HG03460 (cell line): ENCODE results near the gene RPS6KA1.

Experiments used
- ATAC-seq: cut with Tn5 transposase; IDR thresholded peaks from one replicate; pipeline ENCODE4 v1.9.1; 2021; ENCODE audit not compliant: unreplicated experiment

RPS6KA1 gene

GRCh38 chr1:26530895-26531598, 1.5 kb downstream of the RPS6KA1 start:
- ATAC-seq: no peak

- ATAC-seq: no peak
Observed at GRCh38 chr1:26531651-26532131, 2.1 kb downstream of the RPS6KA1 start.

GRCh38 chr1:26533951-26534509, 4.5 kb downstream of the RPS6KA1 start:
- no peak for ATAC-seq

- no peak for ATAC-seq
Observed at GRCh38 chr1:26535201-26535600, 5.6 kb downstream of the RPS6KA1 start.

GRCh38 chr1:26536081-26536480, 6.5 kb downstream of the RPS6KA1 start:
- no peak for ATAC-seq

GRCh38 chr1:26536521-26536920, 7.0 kb downstream of the RPS6KA1 start:
- ATAC-seq: no peak

GRCh38 chr1:26537951-26538352, 8.4 kb downstream of the RPS6KA1 start:
- ATAC-seq: no peak

- no peak for ATAC-seq
Observed at GRCh38 chr1:26538480-26539412, 9.2 kb downstream of the RPS6KA1 start.

GRCh38 chr1:26539722-26540121, 10.2 kb downstream of the RPS6KA1 start:
- no peak for ATAC-seq

- ATAC-seq: no peak
Observed at GRCh38 chr1:26540351-26540750, 10.8 kb downstream of the RPS6KA1 start.

GRCh38 chr1:26541431-26541815, 11.9 kb downstream of the RPS6KA1 start:
- ATAC-seq: no peak

GRCh38 chr1:26541816-26542711, 12.5 kb downstream of the RPS6KA1 start:
- ATAC-seq: peak; percentile 44

- no peak for ATAC-seq
Observed at GRCh38 chr1:26542771-26543451, 13.3 kb downstream of the RPS6KA1 start.

- ATAC-seq: no peak
Observed at GRCh38 chr1:26543462-26543861, 13.9 kb downstream of the RPS6KA1 start.

- ATAC-seq: no peak
Observed at GRCh38 chr1:26544126-26544525, 14.6 kb downstream of the RPS6KA1 start.

- ATAC-seq: no peak
Observed at GRCh38 chr1:26545969-26546323, 16.4 kb downstream of the RPS6KA1 start.

- ATAC-seq: no peak
Observed at GRCh38 chr1:26546375-26546774, 16.8 kb downstream of the RPS6KA1 start.

- no peak for ATAC-seq
Observed at GRCh38 chr1:26546819-26547218, 17.3 kb downstream of the RPS6KA1 start.

GRCh38 chr1:26548841-26549240, 19.3 kb downstream of the RPS6KA1 start:
- ATAC-seq: no peak

- no peak for ATAC-seq
Observed at GRCh38 chr1:26550946-26551345, 21.4 kb downstream of the RPS6KA1 start.
